Glomerular endothelial cell (primary cell): ENCODE results near the gene FAM20B. TPM values are rescaled to one million over a fixed set of nuclear protein-coding genes. Genes with fewer than 3 reads are reported as not detected.

ENCODE experiments used
- DNase-seq: peaks from one replicate; pipeline ENCODE4 v3.0.0-alpha.2; 2011; ENCODE audit warnings: low read depth, low spot score; ENCODE audit errors: extremely low read depth
- total RNA-seq: library from RNA; depleted of rRNA; stranded (reverse); fragments of >200 nt; gene quantifications from 2 replicates; pipeline ENCODE4 v1.2.3, GENCODE V29; 2015

Gene FAM20B
- total RNA-seq, 1 donor from 2014 or later, result 24.2 TPM

DNA sequence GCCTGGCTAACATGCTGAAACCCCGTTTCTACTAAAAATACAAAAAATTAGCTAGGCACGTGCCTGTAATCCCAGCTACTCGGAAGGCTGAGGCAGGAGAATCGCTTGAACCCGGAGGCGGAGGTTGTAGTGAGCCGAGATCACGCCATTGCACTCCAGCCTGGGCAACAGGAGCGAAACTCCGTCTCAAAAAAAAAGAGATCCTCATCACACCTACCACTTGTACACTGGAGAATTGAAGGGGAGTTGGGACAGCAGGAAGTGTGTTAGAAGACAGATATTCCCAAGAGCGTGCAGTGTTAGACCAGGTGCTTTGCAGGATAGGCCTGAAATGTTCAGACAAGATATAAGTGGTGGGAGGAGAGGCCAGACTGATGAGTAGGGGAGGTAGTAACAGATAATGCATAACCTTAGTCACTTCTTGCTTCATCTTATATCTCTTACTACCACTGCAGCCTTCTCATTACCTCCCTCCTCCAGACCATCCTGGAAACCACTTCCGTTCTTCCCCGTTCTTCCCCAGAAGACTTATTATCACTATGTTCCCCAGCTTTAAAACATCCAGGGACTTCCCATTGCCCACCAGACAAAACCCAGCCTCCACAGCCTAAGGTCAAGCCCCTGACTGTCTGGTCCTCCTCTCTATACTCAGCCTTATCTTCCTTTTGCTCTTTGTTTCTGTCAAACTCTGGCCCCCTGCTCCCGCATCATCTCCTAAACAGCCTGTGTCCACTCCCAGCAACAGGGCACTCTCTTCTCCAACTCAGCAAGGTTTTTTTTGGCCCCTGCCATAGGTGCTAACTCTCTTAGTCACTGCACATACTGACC, 21.3 kb downstream of the FAM20B start:
- DNase-seq, result no peak

GRCh38 chr1:179047636-179047997, 21.9 kb downstream of the FAM20B start:
- DNase-seq, result no peak

DNA sequence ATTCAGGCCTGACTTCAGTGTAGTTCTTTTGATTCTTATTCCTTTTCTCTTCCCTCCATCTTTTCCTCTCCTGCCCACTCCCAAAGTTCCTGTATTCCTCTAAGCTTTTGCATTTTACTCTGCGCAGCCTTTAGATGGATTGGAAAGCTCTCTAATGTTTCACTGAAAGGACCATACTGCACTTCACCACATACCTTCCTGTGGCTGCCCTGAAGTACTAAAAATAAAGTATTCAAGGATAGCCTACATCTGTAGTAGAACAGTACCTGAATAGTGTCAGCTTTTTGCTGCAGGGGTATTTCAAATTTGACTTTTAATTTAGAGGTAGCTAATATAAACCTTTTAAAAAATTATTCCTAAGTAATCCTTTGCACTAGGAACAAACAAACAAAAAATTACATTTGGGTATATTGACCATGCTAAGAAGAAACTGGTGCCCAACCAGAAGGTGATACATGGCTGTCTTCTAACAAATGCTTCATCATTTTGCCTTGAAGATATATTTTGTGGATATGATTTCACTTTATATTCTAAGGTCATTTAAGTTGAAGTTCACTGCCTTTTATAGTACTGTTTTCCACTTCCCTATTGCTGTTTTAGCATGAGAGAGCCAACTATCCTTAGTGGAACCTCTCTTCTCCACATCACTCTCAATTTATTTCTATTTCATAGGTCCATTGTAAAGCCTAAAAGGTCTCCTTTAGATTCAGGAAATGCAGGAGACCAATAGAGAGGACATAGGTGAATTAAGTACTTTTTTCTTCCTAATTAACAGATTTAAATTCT, 22.8 kb downstream of the FAM20B start:
- DNase-seq, result no peak

GRCh38 chr1:179052776-179053175, 27.1 kb downstream of the FAM20B start:
- DNase-seq, result no peak

- DNase-seq, result no peak
Measured at GRCh38 chr1:179053486-179053885, 27.8 kb downstream of the FAM20B start.

DNA sequence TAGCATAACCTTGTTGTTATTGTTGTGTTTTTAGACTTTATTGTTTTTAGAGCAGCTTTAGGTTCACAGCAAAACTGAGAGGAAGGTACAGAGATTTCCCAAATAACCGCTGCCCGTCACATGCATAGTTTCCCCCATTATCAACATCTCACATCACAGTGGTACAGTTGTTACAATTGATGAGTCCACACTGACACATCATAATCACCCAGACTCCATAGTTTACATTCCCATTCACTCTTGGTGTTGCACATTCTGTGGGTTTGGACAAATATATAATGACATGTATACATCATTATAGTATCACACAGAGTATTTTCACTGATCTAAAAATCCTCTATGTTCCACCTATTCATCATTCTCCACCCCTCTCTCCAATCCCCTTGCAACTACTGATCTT, 30.2 kb downstream of the FAM20B start:
- no peak for DNase-seq

GRCh38 chr1:179058487-179059483, 33.1 kb downstream of the FAM20B start:
- DNase-seq, result no peak

GRCh38 chr1:179061360-179062282, 35.9 kb downstream of the FAM20B start:
- DNase-seq, result no peak

- no peak for DNase-seq
Measured at GRCh38 chr1:179066471-179066870, 40.8 kb downstream of the FAM20B start.

GRCh38 chr1:179077396-179077795, 51.7 kb downstream of the FAM20B start:
- DNase-seq, result no peak

DNA sequence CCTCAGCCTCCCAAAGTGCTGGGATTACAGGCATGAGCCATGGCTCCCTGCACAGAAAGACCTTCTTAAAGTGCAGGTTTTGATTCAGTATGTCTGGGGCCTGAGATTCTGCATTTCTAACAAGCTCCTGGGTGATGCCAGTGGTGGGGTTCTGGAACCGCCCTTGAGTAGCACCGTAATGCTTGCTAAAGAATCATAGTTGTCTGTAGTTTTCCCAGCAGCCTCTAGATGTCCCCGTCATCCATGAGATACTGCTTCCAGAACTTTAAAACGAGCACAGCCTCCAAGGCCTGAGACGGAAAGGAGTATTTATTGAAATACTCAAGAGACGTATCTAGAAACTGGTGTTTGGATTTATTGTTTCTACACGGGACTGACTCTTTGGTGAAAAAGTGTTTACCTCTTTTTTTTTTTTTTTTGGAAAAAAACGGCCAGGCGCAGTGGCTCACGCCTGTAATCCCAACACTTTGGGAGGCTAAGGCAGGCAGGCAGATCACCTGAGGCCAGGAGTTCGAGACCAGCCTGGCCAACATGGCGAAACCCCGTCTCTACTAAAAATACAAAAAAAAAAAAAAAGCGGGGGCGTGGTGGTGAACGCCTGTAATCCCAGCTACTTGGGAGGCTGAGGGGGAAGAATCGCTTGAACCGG, 53.5 kb downstream of the FAM20B start:
- peak; percentile 50 for DNase-seq

DNA sequence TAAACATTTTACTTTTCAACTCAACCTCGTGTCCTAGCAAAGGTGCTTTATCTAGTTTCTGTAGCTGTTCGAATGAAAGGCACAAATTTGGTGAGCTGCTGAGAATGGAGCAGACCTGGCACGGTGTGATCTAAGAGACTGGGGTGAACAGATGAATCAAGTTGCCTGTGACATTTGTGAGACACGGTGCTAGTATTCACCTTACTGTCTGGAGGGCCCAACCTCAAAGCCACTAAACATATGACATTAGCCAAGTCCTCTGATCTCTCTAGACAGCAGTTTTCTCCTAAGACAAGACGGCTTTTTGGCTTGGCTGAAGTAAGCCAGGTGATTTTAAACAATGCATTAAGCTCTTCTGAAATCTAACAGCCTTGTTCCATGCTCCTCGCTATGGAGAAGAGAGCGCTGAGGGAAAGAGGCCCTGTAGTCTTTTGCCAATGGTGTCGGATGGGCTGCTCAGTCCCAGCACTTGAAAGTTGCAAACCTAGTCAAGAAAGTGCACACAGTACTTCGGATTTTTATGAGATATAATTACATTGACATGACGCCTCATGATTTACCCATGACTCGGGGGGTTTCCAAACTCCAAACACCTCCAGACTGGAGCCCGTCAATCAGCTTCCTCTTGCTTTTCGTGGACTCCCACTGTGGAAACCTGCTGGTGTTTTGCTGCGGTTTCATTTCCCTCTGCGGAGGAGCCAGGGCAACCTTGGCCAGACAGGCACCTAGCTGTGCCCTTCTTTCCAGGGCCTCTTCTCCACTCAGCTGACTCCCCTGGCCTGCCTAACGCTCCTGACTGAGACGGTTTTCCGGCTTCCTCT, 55.4 kb downstream of the FAM20B start:
- no peak for DNase-seq

DNA sequence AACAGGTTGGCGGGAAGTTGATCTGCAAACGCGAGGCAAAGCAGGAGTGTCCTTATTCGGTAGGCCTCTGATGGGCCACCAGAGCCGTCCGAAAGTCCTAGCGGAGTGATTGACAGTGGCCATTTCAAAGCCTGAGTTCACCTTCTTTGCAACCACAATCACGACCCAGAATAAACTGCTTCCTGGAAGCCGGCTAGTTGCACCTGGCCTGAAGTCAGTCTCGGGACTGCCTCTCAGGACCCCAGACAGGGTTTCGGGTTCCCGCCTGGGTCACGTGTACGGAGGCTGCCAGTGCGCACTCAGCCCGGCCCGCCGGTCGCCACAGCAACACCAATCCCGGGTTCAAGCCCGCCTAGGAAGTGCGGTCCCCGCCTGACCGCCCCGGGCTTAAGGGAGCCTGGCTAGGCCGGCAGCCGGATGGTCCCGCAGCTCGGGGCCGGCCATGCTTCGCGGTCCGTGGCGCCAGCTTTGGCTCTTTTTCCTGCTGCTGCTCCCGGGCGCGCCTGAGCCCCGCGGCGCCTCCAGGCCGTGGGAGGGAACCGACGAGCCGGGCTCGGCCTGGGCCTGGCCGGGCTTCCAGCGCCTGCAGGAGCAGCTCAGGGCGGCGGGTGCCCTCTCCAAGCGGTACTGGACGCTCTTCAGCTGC, 56.1 kb downstream of the FAM20B start, which contains the start of gene TOR3A:
Gene TOR3A (plus strand): TSS at position 384 of the 646 bp plus-strand sequence. CDS start 59 bp downstream, at position 443.
- peak; percentile 23 for DNase-seq

DNA sequence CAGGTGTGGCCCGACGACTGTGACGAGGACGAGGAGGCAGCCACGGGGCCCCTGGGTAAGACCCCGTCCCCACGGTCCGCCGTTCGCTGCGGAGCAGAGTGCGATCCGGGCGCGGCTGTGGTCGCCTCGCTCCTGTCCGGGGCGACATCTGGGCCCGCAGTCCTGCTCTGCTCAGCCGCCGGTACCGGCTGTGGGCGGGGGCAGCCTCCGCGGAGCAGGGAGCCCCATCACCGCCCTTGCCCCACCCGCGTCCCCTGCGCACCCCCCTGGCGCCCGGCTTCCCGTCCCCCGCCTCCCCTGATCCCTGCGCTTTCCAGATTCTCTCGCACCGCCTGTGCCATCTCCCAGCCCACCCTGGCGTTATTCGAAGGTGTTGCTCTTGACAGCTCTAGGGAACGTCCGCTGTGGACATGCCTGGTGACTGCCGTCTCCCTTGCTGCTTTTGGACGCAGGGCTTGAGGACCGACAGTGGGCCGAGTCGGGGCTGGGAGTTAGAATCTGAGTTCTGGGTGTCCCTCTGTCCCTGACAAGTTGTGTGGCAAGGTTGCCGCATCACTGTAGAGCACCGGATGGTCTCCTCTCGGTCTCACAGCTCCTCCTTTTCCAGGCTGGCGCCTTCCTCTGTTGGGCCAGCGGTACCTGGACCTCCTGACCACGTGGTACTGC, 56.8 kb downstream of the FAM20B start:
- no peak for DNase-seq

DNA sequence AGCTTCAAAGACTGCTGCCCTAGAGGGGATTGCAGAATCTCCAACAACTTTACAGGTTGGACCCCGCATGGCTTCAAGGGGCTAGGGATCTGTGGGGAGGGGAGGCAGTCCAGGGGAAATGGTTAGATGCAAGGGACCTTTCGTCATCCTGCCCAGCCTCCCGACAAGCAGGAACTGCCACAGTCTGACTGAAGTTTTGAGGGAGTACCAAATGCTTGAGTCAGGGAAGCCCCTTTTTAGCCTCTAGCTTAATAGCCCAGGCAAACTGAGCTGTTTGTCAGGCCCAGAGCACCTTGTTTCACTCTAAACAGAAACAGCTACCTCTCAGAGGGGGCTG, 57.3 kb downstream of the FAM20B start:
- DNase-seq, result no peak

- no peak for DNase-seq
Measured at GRCh38 chr1:179083533-179083932, 57.8 kb downstream of the FAM20B start.

DNA sequence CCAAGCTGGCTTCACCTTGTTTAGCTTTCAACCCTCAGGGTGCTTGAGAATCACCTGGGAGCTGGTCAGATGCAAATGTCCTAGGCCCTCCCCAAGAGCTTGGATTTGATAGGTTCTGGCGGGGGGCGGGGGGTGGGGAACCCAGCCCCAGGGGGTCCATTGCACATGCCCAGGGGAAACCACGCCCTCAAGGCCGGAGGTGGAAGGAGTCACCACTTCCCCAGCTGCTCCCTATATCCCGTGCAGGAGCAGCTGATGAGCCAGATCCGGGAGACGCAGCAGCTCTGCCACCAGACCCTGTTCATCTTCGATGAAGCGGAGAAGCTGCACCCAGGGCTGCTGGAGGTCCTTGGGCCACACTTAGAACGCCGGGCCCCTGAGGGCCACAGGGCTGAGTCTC, 62.0 kb downstream of the FAM20B start:
- DNase-seq, result peak; percentile 20
